NCI-H2196 treated with DMSO at 0.1 percent for 48 hours (cell line): ENCODE results near the gene EPN1.

ENCODE experiments used
- DNase-seq: peaks from one replicate; lab custom pipeline; 2025; ENCODE audit not compliant: unreplicated experiment; lab: John Stamatoyannopoulos, UW

EPN1 gene

GRCh38 chr19:55646889-55647731 is 27.9 kb upstream of the EPN1 start:
- no peak for DNase-seq

- peak; percentile 44 for DNase-seq
Measured at GRCh38 chr19:55647732-55648584, 27.1 kb upstream of the EPN1 start, which contains the start of gene CCDC106. Gene CCDC106 (plus strand): TSS chr19:55648212. CDS start chr19:55649047, 835 bp downstream.

GRCh38 chr19:55648585-55649267 is 26.3 kb upstream of the EPN1 start:
- no peak for DNase-seq

DNA sequence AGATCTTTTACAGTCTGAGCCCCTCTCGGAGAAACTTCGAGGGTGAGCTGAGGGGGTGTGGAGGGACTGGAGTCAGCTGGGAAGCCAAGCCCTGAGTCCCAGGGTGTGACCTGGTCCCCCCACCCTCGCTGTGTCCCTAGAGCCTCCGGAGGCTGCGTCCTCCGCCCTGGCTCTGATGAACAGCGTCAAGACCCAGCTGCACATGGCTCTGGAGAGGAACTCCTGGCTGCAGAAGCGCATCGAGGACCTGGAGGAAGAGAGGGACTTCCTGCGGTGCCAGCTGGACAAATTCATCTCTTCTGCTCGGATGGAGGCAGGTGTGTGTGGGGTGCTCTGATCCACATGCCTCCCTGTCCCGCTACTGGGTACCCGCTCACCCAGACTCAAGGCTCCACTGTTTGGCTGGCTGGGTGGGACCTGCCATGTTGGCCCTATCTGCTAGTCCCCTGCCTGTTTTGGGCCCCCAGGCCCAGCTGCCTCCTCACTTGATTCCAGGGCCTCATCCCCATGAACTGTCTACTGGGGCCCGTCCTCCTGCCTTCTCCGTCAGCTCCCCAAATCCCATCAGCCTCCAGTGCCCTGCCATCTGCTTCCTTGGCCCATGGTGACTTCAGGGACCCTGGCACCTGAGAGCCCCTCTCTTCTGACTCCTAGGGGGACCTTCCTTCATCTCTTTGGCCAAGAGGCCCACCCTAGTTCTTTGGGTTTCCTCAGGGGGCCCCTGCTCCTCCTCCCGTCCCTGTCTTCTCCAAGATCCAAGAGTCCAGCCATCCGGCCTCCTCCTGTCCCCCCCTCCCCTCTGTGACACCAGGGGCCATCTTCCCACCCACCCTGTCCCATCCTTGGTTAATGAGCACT is 25.5 kb upstream of the EPN1 start:
- no peak for DNase-seq

- DNase-seq: no peak
Measured at GRCh38 chr19:55650126-55650557, 24.9 kb upstream of the EPN1 start.

- DNase-seq: no peak
Measured at GRCh38 chr19:55650602-55651230, 24.3 kb upstream of the EPN1 start.

DNA sequence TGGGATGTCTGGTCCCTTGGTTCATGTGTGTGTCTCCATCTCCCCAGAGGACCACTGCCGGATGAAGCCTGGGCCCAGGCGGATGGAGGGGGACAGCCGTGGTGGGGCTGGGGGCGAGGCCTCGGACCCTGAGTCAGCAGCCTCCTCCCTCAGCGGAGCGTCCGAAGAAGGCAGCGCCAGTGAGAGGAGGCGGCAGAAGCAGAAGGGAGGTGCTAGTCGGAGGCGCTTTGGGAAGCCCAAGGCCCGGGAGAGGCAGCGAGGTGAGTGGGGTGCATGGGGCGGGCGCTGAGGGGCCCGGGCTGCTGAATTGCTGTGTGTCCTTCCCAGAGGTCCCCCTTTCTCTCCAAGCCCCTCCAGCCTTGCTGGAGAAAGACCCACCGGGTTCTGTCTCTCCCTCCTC is 23.8 kb upstream of the EPN1 start:
- no peak for DNase-seq

- DNase-seq: no peak
Measured at GRCh38 chr19:55652311-55653128, 22.5 kb upstream of the EPN1 start.

- peak; percentile 95 for DNase-seq
Measured at GRCh38 chr19:55653651-55654322, 21.2 kb upstream of the EPN1 start.

DNA sequence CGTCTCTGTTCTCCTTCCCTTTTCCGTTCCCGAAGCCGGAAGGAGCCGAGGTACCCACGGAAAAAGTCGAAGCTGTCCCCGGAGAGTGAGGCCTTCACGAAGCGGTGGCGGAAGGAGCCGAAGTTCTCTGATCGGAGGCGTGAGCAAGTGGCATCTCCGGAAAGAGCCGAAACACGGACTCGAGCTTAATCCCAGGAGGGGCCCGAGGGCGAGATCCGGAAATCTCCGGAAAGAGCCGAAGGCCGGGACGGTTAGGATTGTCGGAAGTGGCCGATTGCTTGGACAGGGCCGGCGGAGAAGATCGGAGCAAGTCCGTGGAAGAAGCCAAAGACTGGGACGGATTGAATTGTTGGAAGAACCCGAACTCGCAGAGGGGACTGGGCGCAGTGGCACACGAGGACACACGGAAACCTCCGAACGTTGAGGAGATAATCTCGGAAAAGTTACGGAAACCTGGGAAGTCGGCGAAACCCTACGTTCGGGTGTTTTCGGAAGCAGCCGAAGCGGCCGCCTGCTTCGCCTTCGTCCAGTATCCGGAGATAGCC is 20.6 kb upstream of the EPN1 start:
- DNase-seq: peak; percentile 93

- DNase-seq: peak; percentile 92
Measured at GRCh38 chr19:55654868-55655647, 20.0 kb upstream of the EPN1 start, which contains the start of gene U2AF2. Gene U2AF2 (plus strand): TSS chr19:55655035. CDS start chr19:55655105, 70 bp downstream.

- no peak for DNase-seq
Measured at GRCh38 chr19:55655648-55656040, 19.4 kb upstream of the EPN1 start.

DNA sequence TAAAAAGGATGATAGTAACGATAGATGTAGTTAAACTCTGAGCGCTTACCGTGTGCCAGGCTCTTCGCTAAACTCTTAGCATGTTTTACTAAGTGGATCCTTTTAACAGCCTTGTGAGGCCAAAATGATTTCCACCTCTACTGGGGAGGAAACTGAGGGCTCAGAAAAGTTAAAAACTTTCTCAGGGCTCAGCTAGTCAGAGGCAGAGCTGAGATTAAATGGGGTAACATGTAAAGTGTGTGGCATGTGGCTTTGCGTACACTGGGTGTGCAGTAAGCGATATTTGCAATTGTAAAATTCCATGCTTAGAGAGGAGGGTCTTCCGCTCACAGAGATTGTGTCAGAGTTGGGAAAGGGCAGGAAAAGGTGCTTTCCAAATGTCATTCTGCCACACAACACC is 18.5 kb upstream of the EPN1 start:
- no peak for DNase-seq

GRCh38 chr19:55656988-55657747 is 17.9 kb upstream of the EPN1 start:
- DNase-seq: no peak

GRCh38 chr19:55658846-55659459 is 16.1 kb upstream of the EPN1 start:
- DNase-seq: no peak

GRCh38 chr19:55659822-55660221 is 15.2 kb upstream of the EPN1 start:
- DNase-seq: no peak
